K562 (cell line): ENCODE measurements around the gene THRSP. TPM values are rescaled to one million over a fixed set of nuclear protein-coding genes. Genes with fewer than 3 reads are reported as not detected.

Experiments
- CBX3 ChIP-seq, 2 experiments: IDR thresholded peaks; 1 replicate in 1 of 2; 2 replicates in 1 of 2; pipeline ENCODE4 v1.6.1; 2012; ENCODE audit warnings: inconsistent platforms in 2 of 2, low read length in 2 of 2, borderline replicate concordance in 1 of 2, control low read depth in 1 of 2
- CEBPG ChIP-seq, 3 experiments: fragments of 200-800 bp in 1 of 3; sonication (Bioruptor generic) in 1 of 3; sonication (generic) in 1 of 3; formaldehyde crosslinking in 1 of 3; IDR thresholded peaks in 2 of 3; conservative IDR thresholded peaks in 1 of 3; 2 replicates each; pipeline versions ENCODE4 v1.6.1 to v1.8.0; 2016 to 2022; ENCODE audit warnings: missing compliant biosample characterization in 2 of 3, missing genetic modification characterization in 2 of 3, mild to moderate bottlenecking in 1 of 3, missing genetic modification reagents in 1 of 3
- CHD7 ChIP-seq: fragments of 200-600 bp; sonication (generic); IDR thresholded peaks from one replicate; pipeline ENCODE4 v1.6.1; 2012; ENCODE audit warnings: mild to moderate bottlenecking, low read depth, low read length, inconsistent platforms
- FOXA3 ChIP-seq, 2 experiments: fragments of 450-650 bp in 1 of 2; sonication (generic) in 1 of 2; formaldehyde crosslinking; IDR thresholded peaks in 1 of 2; conservative IDR thresholded peaks in 1 of 2; 2 replicates each; pipeline versions ENCODE4 v1.4.0 to v1.8.0; 2020 to 2022; ENCODE audit warnings: mild to moderate bottlenecking in 2 of 2, missing genetic modification reagents in 1 of 2
- HDGF ChIP-seq: fragments of 450-650 bp; IDR thresholded peaks from 2 replicates; pipeline ENCODE4 v1.6.1; 2016
- KDM1A ChIP-seq, 2 experiments: fragments of 450-650 bp; IDR thresholded peaks; 2 replicates each; pipeline ENCODE4 v1.6.1; 2016; ENCODE audit warnings: mild to moderate bottlenecking in 2 of 2
- L3MBTL2 ChIP-seq: fragments of 450-650 bp; IDR thresholded peaks from 2 replicates; pipeline ENCODE4 v1.6.1; 2016; ENCODE audit warnings: mild to moderate bottlenecking, moderate library complexity
- NEUROD1 ChIP-seq: fragments of 150-350 bp; IDR thresholded peaks from 2 replicates; pipeline ENCODE4 v1.6.1; 2014; ENCODE audit warnings: borderline replicate concordance, low read length, low read depth; ENCODE audit not compliant: partially characterized antibody
- SMAD2 ChIP-seq: fragments of 150-350 bp; IDR thresholded peaks from 2 replicates; pipeline ENCODE4 v1.6.1; 2014; ENCODE audit warnings: low read depth, mild to moderate bottlenecking, low read length
- SMARCA4 ChIP-seq: fragments of 450-650 bp; IDR thresholded peaks from 2 replicates; pipeline ENCODE4 v1.6.1; 2016
- ZBTB2 ChIP-seq: fragments of 450-650 bp; IDR thresholded peaks from 2 replicates; pipeline ENCODE4 v1.6.1; 2016; ENCODE audit warnings: antibody characterized with exemption
- ZBTB9 ChIP-seq: fragments of 450-650 bp; formaldehyde crosslinking; IDR thresholded peaks from 2 replicates; pipeline ENCODE4 v1.4.0; 2020; ENCODE audit warnings: mild to moderate bottlenecking, moderate library complexity
- polyA plus RNA-seq, 8 experiments: library from polyadenylated mRNA; depleted of rRNA in 4 of 8; stranded (reverse) in 5 of 8; unstranded in 3 of 8; fragments of >200 nt; fragmentation: Nextera tagmentation in 2 of 8; fragmentation: Illumina TruSeq in 1 of 8; extraction: Ambion mirVana in 2 of 8; extraction: Trizol in 1 of 8; gene quantifications; 2 replicates each; pipeline versions ENCODE4 v1.2.1 to v1.2.3, GENCODE V29; 2011 to 2014; ENCODE audit warnings: inconsistent platforms in 1 of 8, missing spikeins in 1 of 8
- total RNA-seq, 7 experiments: library from RNA; depleted of rRNA in 6 of 7; stranded (reverse); fragments of >200 nt in 6 of 7; fragmentation: Illumina TruSeq in 2 of 7; extraction: Trizol in 2 of 7; gene quantifications; 2 replicates each; pipeline versions ENCODE4 v1.2.1 to v1.2.3, GENCODE V29; 2011 to 2021; ENCODE audit warnings: low replicate concordance in 1 of 7

Gene THRSP
- total and polyA plus RNA-seq, 9 of the 15 experiments (the other 6 are each of a cell fraction or from before 2014, with no cell fraction given): 0.23 to 0.56 (median 0.31) TPM; not detected in 2

GRCh38 chr11:78045851-78046485 is 17.7 kb upstream of the THRSP start (continued):
- TF ChIP-seq ZBTB9 (CRISPR knock-in tag) (0 out of 2 replicates have a peak, but pooled peaks have one; percentile 49), KDM1A (IDR thresholded peaks at IDR 0.05) (peak; percentile 71 to 73), CEBPG (CRISPR knock-in tag; IDR thresholded peaks at IDR 0.05) (no peak), CEBPG (tag; conservative IDR thresholded peaks at IDR 0.05 in 1 of 2, IDR thresholded peaks at IDR 0.05 in 1 of 2) (no peak), NEUROD1 (peak; percentile 40), CBX3 (IDR thresholded peaks at IDR 0.05; ENCODE audit: borderline replicate concordance in 1 of 2, low read length in 2 of 2) (peak in 1 of 2 experiments; percentile 64; a peak in 1 of 3 replicates), L3MBTL2 (peak; percentile 65), SMARCA4 (peak; percentile 46; the same call in 1 of the 2 replicates), FOXA3 (CRISPR knock-in tag; conservative IDR thresholded peaks at IDR 0.05 in 1 of 2, IDR thresholded peaks at IDR 0.05 in 1 of 2) (no peak), HDGF (no peak), ZBTB2 (no peak), CHD7 (no peak), SMAD2 (no peak)
